Measurements from ENCODE around the gene ZFAND2B.

DNA sequence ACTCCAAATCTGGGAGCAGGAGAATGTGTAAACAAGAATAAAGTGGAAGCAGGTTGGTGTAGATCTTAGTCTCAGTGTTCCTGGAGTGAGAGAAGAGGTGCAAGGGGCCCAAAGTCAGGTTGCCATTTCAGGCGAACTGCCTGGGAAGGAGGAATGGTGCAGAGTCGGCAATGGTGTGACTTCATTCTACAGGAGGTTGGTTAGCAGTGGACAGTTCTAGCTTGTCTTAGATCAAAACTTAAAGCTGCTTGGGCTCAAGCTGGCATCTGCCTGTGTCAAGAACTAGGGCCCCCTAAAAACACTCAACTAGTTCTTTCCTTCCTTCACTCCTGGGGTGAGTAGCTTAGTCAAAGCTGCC, 42.2 kb downstream of the ZFAND2B start:
- TF ChIP-seq, protein P1, sequence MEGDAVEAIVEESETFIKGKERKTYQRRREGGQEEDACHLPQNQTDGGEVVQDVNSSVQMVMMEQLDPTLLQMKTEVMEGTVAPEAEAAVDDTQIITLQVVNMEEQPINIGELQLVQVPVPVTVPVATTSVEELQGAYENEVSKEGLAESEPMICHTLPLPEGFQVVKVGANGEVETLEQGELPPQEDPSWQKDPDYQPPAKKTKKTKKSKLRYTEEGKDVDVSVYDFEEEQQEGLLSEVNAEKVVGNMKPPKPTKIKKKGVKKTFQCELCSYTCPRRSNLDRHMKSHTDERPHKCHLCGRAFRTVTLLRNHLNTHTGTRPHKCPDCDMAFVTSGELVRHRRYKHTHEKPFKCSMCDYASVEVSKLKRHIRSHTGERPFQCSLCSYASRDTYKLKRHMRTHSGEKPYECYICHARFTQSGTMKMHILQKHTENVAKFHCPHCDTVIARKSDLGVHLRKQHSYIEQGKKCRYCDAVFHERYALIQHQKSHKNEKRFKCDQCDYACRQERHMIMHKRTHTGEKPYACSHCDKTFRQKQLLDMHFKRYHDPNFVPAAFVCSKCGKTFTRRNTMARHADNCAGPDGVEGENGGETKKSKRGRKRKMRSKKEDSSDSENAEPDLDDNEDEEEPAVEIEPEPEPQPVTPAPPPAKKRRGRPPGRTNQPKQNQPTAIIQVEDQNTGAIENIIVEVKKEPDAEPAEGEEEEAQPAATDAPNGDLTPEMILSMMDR (IDR thresholded peaks at IDR 0.05): no peak
- no peak for TF ChIP-seq POLR2A (IDR thresholded peaks at IDR 0.05)
